HepG2 (cell line): ENCODE measurements around the gene RNU6-1. TPM values are rescaled to one million over a fixed set of nuclear protein-coding genes. Genes with fewer than 3 reads are reported as not detected.

Source experiments
- ETV5 ChIP-seq: IDR thresholded peaks from 2 replicates; pipeline ENCODE4 v1.6.1; 2018; ENCODE audit warnings: missing biosample characterization, missing genetic modification reagents, inconsistent platforms, borderline replicate concordance
- GATAD2A ChIP-seq: IDR thresholded peaks from 2 replicates; pipeline ENCODE4 v1.6.1; 2016
- HDAC1 ChIP-seq: sonication (generic); formaldehyde crosslinking; IDR thresholded peaks from 2 replicates; pipeline ENCODE4 v1.5.1; 2020; ENCODE audit warnings: mild to moderate bottlenecking, missing genetic modification reagents
- KAT2B ChIP-seq: fragments of 150-350 bp; IDR thresholded peaks from 2 replicates; pipeline ENCODE4 v1.6.1; 2014; ENCODE audit warnings: low read depth, low read length, borderline replicate concordance
- MIXL1 ChIP-seq: IDR thresholded peaks from 2 replicates; pipeline ENCODE4 v1.6.1; 2016
- RBAK ChIP-seq: sonication (generic); formaldehyde crosslinking; IDR thresholded peaks from 2 replicates; pipeline ENCODE4 v1.5.1; 2020; ENCODE audit warnings: mild to moderate bottlenecking, missing genetic modification reagents
- SAP130 ChIP-seq: IDR thresholded peaks from 2 replicates; pipeline ENCODE4 v1.6.1; 2016; ENCODE audit warnings: low read depth
- SMARCC2 ChIP-seq: fragments of 450-650 bp; IDR thresholded peaks from 2 replicates; pipeline ENCODE4 v1.6.1; 2017; ENCODE audit warnings: antibody characterized with exemption, mild to moderate bottlenecking
- TAF1 ChIP-seq: sonication (generic); formaldehyde crosslinking; IDR thresholded peaks from 2 replicates; pipeline ENCODE4 v1.4.0; 2020; ENCODE audit warnings: missing genetic modification reagents
- TBX2 ChIP-seq: sonication (generic); formaldehyde crosslinking; IDR thresholded peaks from 2 replicates; pipeline ENCODE4 v1.5.0; 2020; ENCODE audit warnings: missing genetic modification reagents, mild to moderate bottlenecking, borderline replicate concordance
- ZBTB7B ChIP-seq: sonication (generic); formaldehyde crosslinking; IDR thresholded peaks from 2 replicates; pipeline ENCODE4 v1.4.0; 2020; ENCODE audit warnings: missing genetic modification reagents
- ZFP36L1 ChIP-seq: sonication (generic); formaldehyde crosslinking; IDR thresholded peaks from 2 replicates; pipeline ENCODE4 v1.8.0; 2022; ENCODE audit warnings: mild to moderate bottlenecking, missing genetic modification reagents, moderate library complexity
- ZIK1 ChIP-seq: sonication (generic); formaldehyde crosslinking; IDR thresholded peaks from 2 replicates; pipeline ENCODE4 v1.5.0; 2020; ENCODE audit warnings: mild to moderate bottlenecking, low read depth, missing genetic modification reagents, borderline replicate concordance
- ZNF263 ChIP-seq: sonication (generic); formaldehyde crosslinking; IDR thresholded peaks from 2 replicates; pipeline ENCODE4 v1.4.0; 2020; ENCODE audit warnings: missing genetic modification reagents
- ZNF292 ChIP-seq: sonication (generic); formaldehyde crosslinking; IDR thresholded peaks from 2 replicates; pipeline ENCODE4 v1.8.1; 2022; ENCODE audit warnings: mild to moderate bottlenecking, low read depth, missing genetic modification reagents, borderline replicate concordance
- ZNF644 ChIP-seq: IDR thresholded peaks from 2 replicates; pipeline ENCODE4 v1.6.1; 2016; ENCODE audit warnings: low read depth
- ZNF670 ChIP-seq: sonication (generic); formaldehyde crosslinking; IDR thresholded peaks from 2 replicates; pipeline ENCODE4 v1.8.0; 2022; ENCODE audit warnings: mild to moderate bottlenecking, missing genetic modification reagents, borderline replicate concordance
- ZNF724P ChIP-seq: sonication (generic); formaldehyde crosslinking; IDR thresholded peaks from 2 replicates; pipeline ENCODE4 v1.8.0; 2022; ENCODE audit warnings: missing genetic modification reagents, borderline replicate concordance
- ZNF766 ChIP-seq: sonication (generic); formaldehyde crosslinking; IDR thresholded peaks from 2 replicates; pipeline ENCODE4 v1.5.0; 2020; ENCODE audit warnings: missing genetic modification reagents, borderline replicate concordance
- ZSCAN21 ChIP-seq: sonication (generic); formaldehyde crosslinking; IDR thresholded peaks from 2 replicates; pipeline ENCODE4 v1.8.0; 2022; ENCODE audit warnings: mild to moderate bottlenecking, missing genetic modification reagents, moderate library complexity, borderline replicate concordance
- ZSCAN9 ChIP-seq: IDR thresholded peaks from 2 replicates; pipeline ENCODE4 v1.6.1; 2016; ENCODE audit warnings: borderline replicate concordance
- polyA plus RNA-seq, 8 experiments: library from polyadenylated mRNA; depleted of rRNA in 3 of 8; stranded (reverse) in 7 of 8; unstranded in 1 of 8; fragments of >200 nt; fragmentation: Illumina TruSeq in 4 of 8; extraction: Trizol in 4 of 8; gene quantifications; 2 replicates each; pipeline versions ENCODE4 v1.2.1 to v1.2.3, GENCODE V29; 2011 to 2016; ENCODE audit warnings: low read depth in 4 of 8, missing spikeins in 1 of 8, mixed read lengths in 1 of 8; ENCODE audit not compliant: insufficient read depth in 1 of 8
- total RNA-seq, 5 experiments: library from RNA; depleted of rRNA; stranded (reverse); fragments of >200 nt; fragmentation: Illumina TruSeq; extraction: Trizol; gene quantifications; 2 replicates each; pipeline ENCODE4 v1.2.3, GENCODE V29; 2016; ENCODE audit warnings: low read depth in 1 of 5
- TF ChIP-seq, protein P1 (sequence below): sonication (generic); formaldehyde crosslinking; IDR thresholded peaks from 2 replicates; pipeline ENCODE4 v1.4.0; 2020; ENCODE audit warnings: missing genetic modification reagents
- TF ChIP-seq, protein P2 (sequence below): sonication (generic); formaldehyde crosslinking; IDR thresholded peaks from 2 replicates; pipeline ENCODE4 v1.8.1; 2023; ENCODE audit warnings: mild to moderate bottlenecking, moderate library complexity, missing genetic modification reagents
- TF ChIP-seq, protein P3 (sequence below): IDR thresholded peaks from 2 replicates; pipeline ENCODE4 v1.4.0; 2020; ENCODE audit warnings: mild to moderate bottlenecking, missing genetic modification reagents
- TF ChIP-seq, protein P4 (sequence below): sonication (generic); formaldehyde crosslinking; IDR thresholded peaks from 2 replicates; pipeline ENCODE4 v1.5.0; 2020; ENCODE audit warnings: missing genetic modification reagents, mild to moderate bottlenecking, borderline replicate concordance

RNU6-1 gene
- total and polyA plus RNA-seq, 2 of the 13 experiments (the other 11 are each of a cell fraction or from before 2014, with no cell fraction given) = under 0.01 TPM; not detected in 1

DNA sequence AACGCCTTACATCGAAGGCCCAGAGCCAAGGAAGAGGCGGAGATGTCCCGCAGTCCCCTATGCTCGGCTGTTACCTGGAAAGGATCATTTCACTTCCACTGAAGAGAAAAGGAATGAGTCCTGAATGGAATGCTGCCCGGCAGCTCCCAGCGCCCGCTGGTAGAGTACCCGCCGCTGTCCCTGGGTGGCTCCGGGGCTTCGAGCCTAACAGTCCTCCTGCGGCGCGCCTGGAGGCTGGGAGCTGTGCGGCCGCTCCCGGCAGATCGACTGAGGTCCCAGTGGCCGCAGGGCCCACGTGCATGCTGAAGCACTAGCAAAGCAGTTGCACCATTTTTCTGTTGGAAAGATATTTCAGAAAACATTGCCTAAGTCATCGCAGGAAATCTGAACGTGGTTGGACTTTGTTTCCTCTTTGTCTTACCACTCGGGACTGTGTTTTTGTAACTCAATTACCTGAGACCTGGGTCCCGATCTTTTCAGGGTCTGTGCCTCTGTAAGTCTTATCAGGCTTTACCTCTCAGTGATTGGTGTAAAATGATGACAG, 984 bp downstream of the RNU6-1 start (continued):
- 0 out of 2 replicates have a peak, but pooled peaks have one; percentile 29 for TF ChIP-seq MIXL1 (CRISPR knock-in tag)
- TF ChIP-seq GATAD2A (CRISPR knock-in tag) = peak; percentile 40
- TF ChIP-seq ZNF670 (CRISPR knock-in tag) = peak; percentile 60; the same call in 1 of the 2 replicates
- 0 out of 2 replicates have a peak, but pooled peaks have one; percentile 47 for TF ChIP-seq ZNF766 (CRISPR knock-in tag)
- TF ChIP-seq ZNF263 = peak; percentile 61; the same call in 1 of the 2 replicates
- peak; percentile 50; the same call in 1 of the 2 replicates for TF ChIP-seq ZNF292 (CRISPR knock-in tag)
- TF ChIP-seq ZNF644 (CRISPR knock-in tag) = 0 out of 2 replicates have a peak, but pooled peaks have one; percentile 22
- peak; percentile 71 for TF ChIP-seq HDAC1 (CRISPR knock-in tag)
- TF ChIP-seq ZIK1 = 0 out of 2 replicates have a peak, but pooled peaks have one; percentile 55
- TF ChIP-seq TBX2 = peak; percentile 52; the same call in 1 of the 2 replicates
- 0 out of 2 replicates have a peak, but pooled peaks have one; percentile 30 for TF ChIP-seq ZBTB7B (CRISPR knock-in tag)
- TF ChIP-seq, protein P1, sequence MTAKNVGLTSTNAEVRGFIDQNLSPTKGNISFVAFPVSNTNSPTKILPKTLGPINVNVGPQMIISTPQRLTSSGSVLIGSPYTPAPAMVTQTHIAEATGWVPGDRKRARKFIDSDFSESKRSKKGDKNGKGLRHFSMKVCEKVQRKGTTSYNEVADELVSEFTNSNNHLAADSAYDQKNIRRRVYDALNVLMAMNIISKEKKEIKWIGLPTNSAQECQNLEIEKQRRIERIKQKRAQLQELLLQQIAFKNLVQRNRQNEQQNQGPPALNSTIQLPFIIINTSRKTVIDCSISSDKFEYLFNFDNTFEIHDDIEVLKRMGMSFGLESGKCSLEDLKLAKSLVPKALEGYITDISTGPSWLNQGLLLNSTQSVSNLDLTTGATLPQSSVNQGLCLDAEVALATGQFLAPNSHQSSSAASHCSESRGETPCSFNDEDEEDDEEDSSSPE (CRISPR knock-in tag) = peak; percentile 76
- no peak for TF ChIP-seq RBAK
- peak; percentile 54; the same call in 1 of the 2 replicates for TF ChIP-seq ZSCAN9
- TF ChIP-seq, protein P2, sequence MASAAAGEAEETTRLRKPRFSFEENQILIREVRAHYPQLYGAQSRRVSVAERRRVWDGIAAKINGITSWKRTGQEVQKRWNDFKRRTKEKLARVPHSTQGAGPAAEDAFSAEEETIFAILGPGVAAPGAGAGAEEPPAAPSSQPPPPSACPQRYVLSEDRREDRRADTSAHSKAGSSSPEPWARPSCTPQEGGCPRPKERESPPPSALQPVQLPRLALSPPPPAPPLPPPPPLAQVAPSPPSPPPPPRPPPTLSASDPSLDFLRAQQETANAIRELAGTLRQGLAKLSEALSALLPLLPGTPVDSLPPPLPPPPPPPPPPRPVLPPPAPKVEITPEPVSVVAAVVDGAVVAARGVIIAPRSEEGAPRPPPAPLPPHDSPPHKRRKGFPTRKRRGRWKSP (CRISPR knock-in tag) = no peak
- TF ChIP-seq ZNF724P (CRISPR knock-in tag) = no peak
- TF ChIP-seq, protein P3, sequence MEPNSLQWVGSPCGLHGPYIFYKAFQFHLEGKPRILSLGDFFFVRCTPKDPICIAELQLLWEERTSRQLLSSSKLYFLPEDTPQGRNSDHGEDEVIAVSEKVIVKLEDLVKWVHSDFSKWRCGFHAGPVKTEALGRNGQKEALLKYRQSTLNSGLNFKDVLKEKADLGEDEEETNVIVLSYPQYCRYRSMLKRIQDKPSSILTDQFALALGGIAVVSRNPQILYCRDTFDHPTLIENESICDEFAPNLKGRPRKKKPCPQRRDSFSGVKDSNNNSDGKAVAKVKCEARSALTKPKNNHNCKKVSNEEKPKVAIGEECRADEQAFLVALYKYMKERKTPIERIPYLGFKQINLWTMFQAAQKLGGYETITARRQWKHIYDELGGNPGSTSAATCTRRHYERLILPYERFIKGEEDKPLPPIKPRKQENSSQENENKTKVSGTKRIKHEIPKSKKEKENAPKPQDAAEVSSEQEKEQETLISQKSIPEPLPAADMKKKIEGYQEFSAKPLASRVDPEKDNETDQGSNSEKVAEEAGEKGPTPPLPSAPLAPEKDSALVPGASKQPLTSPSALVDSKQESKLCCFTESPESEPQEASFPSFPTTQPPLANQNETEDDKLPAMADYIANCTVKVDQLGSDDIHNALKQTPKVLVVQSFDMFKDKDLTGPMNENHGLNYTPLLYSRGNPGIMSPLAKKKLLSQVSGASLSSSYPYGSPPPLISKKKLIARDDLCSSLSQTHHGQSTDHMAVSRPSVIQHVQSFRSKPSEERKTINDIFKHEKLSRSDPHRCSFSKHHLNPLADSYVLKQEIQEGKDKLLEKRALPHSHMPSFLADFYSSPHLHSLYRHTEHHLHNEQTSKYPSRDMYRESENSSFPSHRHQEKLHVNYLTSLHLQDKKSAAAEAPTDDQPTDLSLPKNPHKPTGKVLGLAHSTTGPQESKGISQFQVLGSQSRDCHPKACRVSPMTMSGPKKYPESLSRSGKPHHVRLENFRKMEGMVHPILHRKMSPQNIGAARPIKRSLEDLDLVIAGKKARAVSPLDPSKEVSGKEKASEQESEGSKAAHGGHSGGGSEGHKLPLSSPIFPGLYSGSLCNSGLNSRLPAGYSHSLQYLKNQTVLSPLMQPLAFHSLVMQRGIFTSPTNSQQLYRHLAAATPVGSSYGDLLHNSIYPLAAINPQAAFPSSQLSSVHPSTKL (CRISPR knock-in tag) = peak; percentile 61; the same call in 1 of the 2 replicates
- peak; percentile 7; the same call in 1 of the 2 replicates for TF ChIP-seq TAF1 (CRISPR knock-in tag)
- peak; percentile 79; the same call in 1 of the 2 replicates for TF ChIP-seq ZSCAN21
- TF ChIP-seq, protein P4, sequence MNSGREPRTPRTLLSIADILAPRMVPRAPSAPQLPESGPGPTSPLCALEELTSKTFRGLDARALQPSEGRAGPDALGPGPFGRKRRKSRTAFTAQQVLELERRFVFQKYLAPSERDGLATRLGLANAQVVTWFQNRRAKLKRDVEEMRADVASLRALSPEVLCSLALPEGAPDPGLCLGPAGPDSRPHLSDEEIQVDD = 0 out of 2 replicates have a peak, but pooled peaks have one; percentile 46
- TF ChIP-seq KAT2B = no peak
- no peak for TF ChIP-seq SMARCC2
- TF ChIP-seq ZFP36L1 (CRISPR knock-in tag) = no peak
- TF ChIP-seq SAP130 (CRISPR knock-in tag) = peak; percentile 87
- 0 out of 2 replicates have a peak, but pooled peaks have one; percentile 24 for TF ChIP-seq ETV5
